ENCODE results near the gene MTCH1.

GRCh38 chr6:37010402-37010892, 24.5 kb upstream of the MTCH1 start:
- TF ChIP-seq ARNT (IDR thresholded peaks at IDR 0.05): no peak
- TF ChIP-seq BHLHE40 (IDR thresholded peaks at IDR 0.05; ENCODE audit: borderline replicate concordance): no peak
- TF ChIP-seq FOXK2 (IDR thresholded peaks at IDR 0.05): no peak
- no peak for TF ChIP-seq SP1 (IDR thresholded peaks at IDR 0.05)
- TF ChIP-seq FOXM1 (IDR thresholded peaks at IDR 0.05; ENCODE audit: borderline replicate concordance): no peak
- no peak for TF ChIP-seq SUZ12 (IDR thresholded peaks at IDR 0.05)
- TF ChIP-seq HDGF (IDR thresholded peaks at IDR 0.05; ENCODE audit: borderline replicate concordance): no peak
- no peak for TF ChIP-seq ZNF384 (IDR thresholded peaks at IDR 0.05)

Measured in HEK293T (cell line).